GM21825 (cell line): ENCODE data around the gene ADAMTS2.

Experiments
- ATAC-seq: cut with Tn5 transposase; IDR thresholded peaks from one replicate; pipeline ENCODE4 v1.9.1; 2021; ENCODE audit warnings: mild to moderate bottlenecking, moderate library complexity; ENCODE audit not compliant: unreplicated experiment

The ADAMTS2 gene

GRCh38 chr5:179345183-179345432, 153 bp downstream of the ADAMTS2 start:
- no peak for ATAC-seq

GRCh38 chr5:179344431-179345182, 654 bp downstream of the ADAMTS2 start:
- ATAC-seq = no peak

GRCh38 chr5:179343719-179344430, 1.4 kb downstream of the ADAMTS2 start:
- ATAC-seq = no peak

- no peak for ATAC-seq
Measured at GRCh38 chr5:179343021-179343718, 2.1 kb downstream of the ADAMTS2 start.

GRCh38 chr5:179342577-179342976, 2.7 kb downstream of the ADAMTS2 start:
- no peak for ATAC-seq

DNA sequence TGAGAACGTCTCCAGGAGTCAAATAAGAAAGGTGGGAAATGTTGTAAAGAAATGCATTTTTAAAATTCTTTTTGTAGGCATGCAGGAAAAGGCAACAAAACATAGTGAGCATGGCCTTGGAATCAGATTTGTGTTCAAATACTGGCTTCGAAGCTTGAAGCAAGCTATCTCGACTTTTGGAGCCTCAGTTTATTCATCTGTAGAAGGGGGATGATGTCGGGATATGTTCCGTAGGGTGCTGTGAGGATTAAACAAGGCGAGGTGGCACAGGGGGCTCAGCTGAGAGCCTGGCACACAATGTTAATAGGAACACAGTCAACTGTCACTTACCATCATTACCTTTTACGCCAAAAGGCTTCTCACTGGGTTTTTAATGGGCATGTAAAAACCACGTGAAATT, 4.8 kb downstream of the ADAMTS2 start:
- no peak for ATAC-seq

DNA sequence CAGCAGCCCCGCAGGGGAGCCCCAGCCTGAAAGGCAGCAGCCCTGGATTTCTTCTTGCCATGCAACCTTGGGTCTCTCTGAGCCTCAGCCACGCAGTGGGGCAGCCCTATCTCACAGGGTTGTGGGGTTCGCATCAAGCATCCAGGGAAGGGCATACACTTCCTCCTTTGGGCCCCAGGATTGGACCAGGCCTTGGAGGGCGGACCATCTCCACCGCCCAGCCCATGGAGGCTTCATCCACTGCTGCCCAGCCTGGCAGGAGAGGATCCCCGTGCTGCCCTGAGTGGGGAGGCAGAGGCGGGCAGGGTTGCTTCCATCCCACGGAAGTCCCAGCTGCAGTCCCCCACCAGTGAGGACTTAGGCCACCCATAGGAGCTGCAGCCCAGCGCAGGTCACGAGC, 5.3 kb downstream of the ADAMTS2 start:
- ATAC-seq = no peak

GRCh38 chr5:179339081-179339480, 6.2 kb downstream of the ADAMTS2 start:
- ATAC-seq = no peak

DNA sequence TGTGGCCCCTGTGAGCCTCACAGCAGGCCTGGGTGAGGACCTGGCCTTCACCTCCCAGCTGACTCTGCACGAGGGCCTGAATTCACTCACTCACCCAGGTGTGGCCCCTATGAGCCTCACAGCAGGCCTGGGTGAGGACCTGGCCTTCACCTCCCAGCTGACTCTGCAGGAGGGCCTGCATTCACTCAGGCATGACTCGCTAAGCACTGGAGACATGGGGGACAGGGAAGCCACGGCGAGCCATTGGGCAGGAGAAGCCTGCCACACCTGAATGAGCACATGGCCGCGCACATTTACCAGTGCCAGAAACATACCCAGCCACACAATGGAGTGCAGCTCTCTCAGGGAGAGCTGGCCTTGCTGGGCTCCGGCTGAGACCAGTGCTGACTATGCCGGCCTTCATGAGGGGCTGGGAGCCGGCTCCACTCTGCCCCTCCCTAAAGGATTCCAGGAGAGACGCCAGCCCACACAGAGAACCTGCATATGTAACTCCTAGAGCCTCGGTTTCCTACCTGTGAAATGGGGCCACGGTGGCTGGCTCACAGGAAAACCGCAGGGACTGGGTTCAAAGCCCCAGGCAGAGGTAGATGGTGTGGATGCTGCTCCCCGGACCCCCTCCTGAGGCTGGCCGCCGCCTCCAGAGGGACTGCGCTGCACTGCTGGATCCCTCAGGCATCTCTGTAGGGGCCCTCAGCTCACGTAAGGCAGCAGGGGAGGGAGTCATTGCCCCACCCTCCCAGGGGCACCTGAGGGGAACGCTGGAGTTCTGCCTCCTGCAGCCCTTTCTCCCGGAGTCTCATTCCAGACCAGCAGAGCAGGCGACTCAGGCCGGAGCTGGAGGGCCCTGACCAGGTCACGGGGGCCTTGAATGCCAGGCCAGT, 7.2 kb downstream of the ADAMTS2 start:
- ATAC-seq = no peak

GRCh38 chr5:179336871-179337795, 8.1 kb downstream of the ADAMTS2 start:
- ATAC-seq = no peak

- no peak for ATAC-seq
Measured at GRCh38 chr5:179336126-179336870, 9.0 kb downstream of the ADAMTS2 start.

- ATAC-seq = no peak
Measured at GRCh38 chr5:179333796-179334761, 11.2 kb downstream of the ADAMTS2 start.

DNA sequence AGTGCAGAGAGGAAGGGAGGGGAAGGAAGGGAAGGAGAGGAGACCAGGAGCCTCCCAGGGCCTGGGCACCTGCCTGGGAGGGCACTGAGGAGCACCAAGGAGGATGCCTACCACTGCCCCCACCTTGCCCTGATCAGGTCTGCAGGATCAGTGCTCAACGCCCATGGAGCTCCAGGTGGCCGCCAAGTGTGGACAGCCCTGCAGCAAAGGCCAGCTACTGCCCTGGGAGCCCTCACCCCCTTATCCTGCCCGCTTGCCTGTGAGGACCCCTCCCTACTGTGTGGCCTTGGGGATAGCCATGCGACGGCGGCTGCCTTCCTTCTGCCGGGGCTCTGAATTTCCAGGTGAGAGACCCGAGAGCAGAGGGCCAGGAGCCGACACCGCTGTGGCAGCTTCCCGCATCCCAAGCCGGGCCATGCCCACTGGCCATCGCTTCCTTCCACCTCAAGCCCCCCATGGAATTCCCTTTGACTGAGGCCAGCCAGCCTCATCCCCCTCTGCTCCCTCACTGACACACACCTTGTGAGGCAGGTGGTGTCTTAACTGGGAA, 12.4 kb downstream of the ADAMTS2 start:
- ATAC-seq = no peak

- ATAC-seq = no peak
Measured at GRCh38 chr5:179331591-179332375, 13.5 kb downstream of the ADAMTS2 start.

DNA sequence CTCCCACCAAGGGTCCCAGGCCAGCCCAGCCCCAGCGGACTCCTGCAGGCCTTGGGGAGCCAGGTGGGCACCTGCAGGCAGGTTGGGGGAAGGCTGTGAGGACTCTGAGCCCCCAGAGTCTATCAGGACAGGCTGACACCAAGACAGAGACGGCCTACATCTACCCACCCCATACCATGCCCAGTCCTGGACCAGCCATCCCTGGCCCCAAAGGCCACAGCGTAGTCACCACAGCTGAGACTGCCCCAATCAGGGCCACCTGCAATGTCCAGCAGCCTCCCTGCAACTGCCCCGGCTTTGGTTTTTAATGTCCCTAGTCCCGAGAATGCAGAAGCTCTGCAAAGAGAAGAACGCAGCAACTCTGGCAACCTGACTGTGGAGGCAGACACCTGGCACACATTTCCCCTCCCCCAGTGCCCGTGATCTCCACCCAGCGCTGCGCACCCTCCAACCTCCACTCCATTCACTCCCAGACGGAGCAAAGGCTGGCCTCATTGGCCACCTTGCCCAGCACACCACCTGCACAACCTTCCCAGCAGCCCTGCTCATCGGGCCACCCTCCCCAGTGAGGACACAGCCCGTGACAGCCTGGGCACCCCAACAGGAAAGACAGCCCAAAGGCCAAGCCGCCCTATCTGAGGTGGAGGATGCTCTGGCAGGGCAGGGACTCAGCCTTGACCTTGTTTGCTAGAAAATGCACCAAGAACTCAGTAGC, 14.9 kb downstream of the ADAMTS2 start:
- ATAC-seq = no peak

GRCh38 chr5:179328291-179328690, 17.0 kb downstream of the ADAMTS2 start:
- no peak for ATAC-seq
